ENCODE measurements around the gene RGS6. TPM values are rescaled to one million over a fixed set of nuclear protein-coding genes. Genes with fewer than 3 reads are reported as not detected.

The RGS6 gene
- total RNA-seq, 1 donor: 2.5 TPM

- H3K4me1 ChIP-seq (ENCODE audit: insufficient read depth, low read length): peaks cover 28% of the 10 kb centered on the region
- H3K4me3 ChIP-seq (ENCODE audit: low read length): no peak overlapping the region
- no peaks in the 10 kb centered on the region for H3K9me3 ChIP-seq (ENCODE audit: low read depth, low read length)
- H3K27me3 ChIP-seq (ENCODE audit: insufficient read depth, low read length): no peaks in the 10 kb centered on the region
Observed at GRCh38 chr14:72544615-72545387, 612.6 kb downstream of the RGS6 start.

GRCh38 chr14:72545411-72546311 is 613.4 kb downstream of the RGS6 start:
- Histone ChIP-seq H3K4me3 (ENCODE audit: low read length) (no peak overlapping the region), H3K9me3 (ENCODE audit: low read depth, low read length) (no peaks in the 10 kb centered on the region), H3K4me1 (ENCODE audit: insufficient read depth, low read length) (peaks cover 22% of the 10 kb centered on the region), H3K27me3 (ENCODE audit: insufficient read depth, low read length) (no peaks in the 10 kb centered on the region)

GRCh38 chr14:72546344-72547016 is 614.3 kb downstream of the RGS6 start:
- H3K9me3 ChIP-seq (ENCODE audit: low read depth, low read length): no peaks in the 10 kb centered on the region
- H3K27me3 ChIP-seq (ENCODE audit: insufficient read depth, low read length): no peaks in the 10 kb centered on the region
- no peak overlapping the region for H3K4me3 ChIP-seq (ENCODE audit: low read length)
- H3K4me1 ChIP-seq (ENCODE audit: insufficient read depth, low read length): peaks cover 22% of the 10 kb centered on the region

GRCh38 chr14:72547999-72548398 is 615.8 kb downstream of the RGS6 start:
- H3K27me3 ChIP-seq (ENCODE audit: insufficient read depth, low read length): no peaks in the 10 kb centered on the region
- no peaks in the 10 kb centered on the region for H3K9me3 ChIP-seq (ENCODE audit: low read depth, low read length)
- peaks cover 20% of the 10 kb centered on the region for H3K4me1 ChIP-seq (ENCODE audit: insufficient read depth, low read length)
- no peak overlapping the region for H3K4me3 ChIP-seq (ENCODE audit: low read length)

- Histone ChIP-seq H3K27me3 (ENCODE audit: insufficient read depth, low read length) (no peaks in the 10 kb centered on the region), H3K9me3 (ENCODE audit: low read depth, low read length) (no peaks in the 10 kb centered on the region), H3K4me1 (ENCODE audit: insufficient read depth, low read length) (peaks cover 12% of the 10 kb centered on the region), H3K4me3 (ENCODE audit: low read length) (no peak overlapping the region)
Observed at GRCh38 chr14:72549026-72549425, 616.8 kb downstream of the RGS6 start.

- no peaks in the 10 kb centered on the region for H3K27me3 ChIP-seq (ENCODE audit: insufficient read depth, low read length)
- H3K9me3 ChIP-seq (ENCODE audit: low read depth, low read length): no peaks in the 10 kb centered on the region
- peaks cover 12% of the 10 kb centered on the region for H3K4me1 ChIP-seq (ENCODE audit: insufficient read depth, low read length)
- H3K4me3 ChIP-seq (ENCODE audit: low read length): no peak overlapping the region
Observed at GRCh38 chr14:72549854-72550253, 617.6 kb downstream of the RGS6 start.

GRCh38 chr14:72550513-72550912 is 618.3 kb downstream of the RGS6 start:
- no peak overlapping the region for H3K4me3 ChIP-seq (ENCODE audit: low read length)
- no peaks in the 10 kb centered on the region for H3K9me3 ChIP-seq (ENCODE audit: low read depth, low read length)
- peaks cover 9% of the 10 kb centered on the region for H3K4me1 ChIP-seq (ENCODE audit: insufficient read depth, low read length)
- no peaks in the 10 kb centered on the region for H3K27me3 ChIP-seq (ENCODE audit: insufficient read depth, low read length)

GRCh38 chr14:72552236-72552635 is 620.0 kb downstream of the RGS6 start:
- H3K27me3 ChIP-seq (ENCODE audit: insufficient read depth, low read length): no peaks in the 10 kb centered on the region

GRCh38 chr14:72553161-72553560 is 620.9 kb downstream of the RGS6 start:
- H3K9me3 ChIP-seq (ENCODE audit: low read depth, low read length): no peaks in the 10 kb centered on the region
- no peaks in the 10 kb centered on the region for H3K4me1 ChIP-seq (ENCODE audit: insufficient read depth, low read length)
- H3K27me3 ChIP-seq (ENCODE audit: insufficient read depth, low read length): peaks cover 3% of the 10 kb centered on the region
- no peak overlapping the region for H3K4me3 ChIP-seq (ENCODE audit: low read length)

More at GRCh38 chr14:72552236-72552635, 620.0 kb downstream of the RGS6 start:
- Histone ChIP-seq H3K4me3 (ENCODE audit: low read length) (no peak overlapping the region), H3K9me3 (ENCODE audit: low read depth, low read length) (no peaks in the 10 kb centered on the region), H3K4me1 (ENCODE audit: insufficient read depth, low read length) (no peaks in the 10 kb centered on the region)

GRCh38 chr14:72553656-72554055 is 621.4 kb downstream of the RGS6 start:
- H3K9me3 ChIP-seq (ENCODE audit: low read depth, low read length): no peaks in the 10 kb centered on the region
- no peak overlapping the region for H3K4me3 ChIP-seq (ENCODE audit: low read length)
- H3K27me3 ChIP-seq (ENCODE audit: insufficient read depth, low read length): peaks cover 7% of the 10 kb centered on the region
- H3K4me1 ChIP-seq (ENCODE audit: insufficient read depth, low read length): no peaks in the 10 kb centered on the region

GRCh38 chr14:72554401-72554800 is 622.2 kb downstream of the RGS6 start:
- no peaks in the 10 kb centered on the region for H3K4me1 ChIP-seq (ENCODE audit: insufficient read depth, low read length)
- peaks cover 7% of the 10 kb centered on the region for H3K27me3 ChIP-seq (ENCODE audit: insufficient read depth, low read length)
- H3K9me3 ChIP-seq (ENCODE audit: low read depth, low read length): no peaks in the 10 kb centered on the region
- H3K4me3 ChIP-seq (ENCODE audit: low read length): no peak overlapping the region

GRCh38 chr14:72554994-72555608 is 622.9 kb downstream of the RGS6 start:
- Histone ChIP-seq H3K4me1 (ENCODE audit: insufficient read depth, low read length) (no peaks in the 10 kb centered on the region), H3K9me3 (ENCODE audit: low read depth, low read length) (no peaks in the 10 kb centered on the region), H3K27me3 (ENCODE audit: insufficient read depth, low read length) (peaks cover 7% of the 10 kb centered on the region), H3K4me3 (ENCODE audit: low read length) (no peak overlapping the region)

- no peak overlapping the region for H3K4me3 ChIP-seq (ENCODE audit: low read length)
- H3K9me3 ChIP-seq (ENCODE audit: low read depth, low read length): no peaks in the 10 kb centered on the region
- H3K4me1 ChIP-seq (ENCODE audit: insufficient read depth, low read length): no peaks in the 10 kb centered on the region
- peaks cover 7% of the 10 kb centered on the region for H3K27me3 ChIP-seq (ENCODE audit: insufficient read depth, low read length)
Observed at GRCh38 chr14:72555609-72556000, 623.4 kb downstream of the RGS6 start.

GRCh38 chr14:72557671-72558070 is 625.4 kb downstream of the RGS6 start:
- no peak overlapping the region for H3K4me3 ChIP-seq (ENCODE audit: low read length)
- H3K9me3 ChIP-seq (ENCODE audit: low read depth, low read length): no peaks in the 10 kb centered on the region
- H3K4me1 ChIP-seq (ENCODE audit: insufficient read depth, low read length): no peaks in the 10 kb centered on the region
- peaks cover 7% of the 10 kb centered on the region for H3K27me3 ChIP-seq (ENCODE audit: insufficient read depth, low read length)

GRCh38 chr14:72558721-72559120 is 626.5 kb downstream of the RGS6 start:
- Histone ChIP-seq H3K4me3 (ENCODE audit: low read length) (no peak overlapping the region), H3K27me3 (ENCODE audit: insufficient read depth, low read length) (peaks cover 7% of the 10 kb centered on the region), H3K9me3 (ENCODE audit: low read depth, low read length) (no peaks in the 10 kb centered on the region), H3K4me1 (ENCODE audit: insufficient read depth, low read length) (no peaks in the 10 kb centered on the region)
